Hepatocyte (in vitro differentiated cells): ENCODE data around the gene FBXO27.
"Not testable (repeated sequence)": the region's sequence is repeated elsewhere in the genome, so short reads cannot be mapped to it uniquely, and the experiment has no call there.

Source experiments
- CTCF ChIP-seq: fragments of 200-600 bp; sonication (generic); IDR thresholded peaks from 2 replicates; pipeline ENCODE4 v1.5.1; 2016; ENCODE audit warnings: antibody characterized with exemption, mild to moderate bottlenecking; ENCODE audit not compliant: poor library complexity
- EZH2phosphoT487 ChIP-seq: fragments of 200-600 bp; sonication (generic); IDR thresholded peaks from one replicate; pipeline ENCODE4 v1.6.1; 2018; ENCODE audit warnings: antibody characterized with exemption, mild to moderate bottlenecking, low read depth, moderate library complexity; ENCODE audit not compliant: unreplicated experiment, severe bottlenecking

DNA sequence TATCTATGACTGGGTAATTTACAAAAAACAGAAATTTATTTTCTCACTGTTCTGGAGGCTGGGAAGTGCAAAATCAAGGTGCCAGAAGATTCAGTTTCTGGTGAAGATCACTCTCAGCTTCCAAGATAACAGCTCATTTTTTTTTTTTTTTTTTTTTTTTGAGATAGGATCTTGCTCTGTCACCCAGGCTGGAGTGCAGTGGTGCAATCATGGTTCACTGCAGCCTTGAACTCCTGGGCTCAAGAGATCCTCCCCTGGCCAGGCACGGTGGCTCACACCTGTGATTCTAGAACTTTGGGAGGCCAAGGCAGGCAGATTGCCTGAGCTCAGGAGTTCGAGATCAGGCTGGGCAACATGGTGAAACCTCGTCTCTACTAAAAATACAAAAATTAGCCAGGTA, 34.8 kb downstream of the FBXO27 start:
- TF ChIP-seq CTCF, EZH2phosphoT487: not testable (repeated sequence)
